Suprapubic skin (tissue), 4 donors: ENCODE data around the gene NUDT9. TPM values are rescaled to one million over a fixed set of nuclear protein-coding genes. Genes with fewer than 3 reads are reported as not detected.
A peak's percentile ranks its signal among the peaks of the same experiment; 100 is the strongest.

Experiments used
- DNase-seq, 2 donors: peaks; one replicate each; pipeline ENCODE4 v3.0.0-alpha.2; 2019; ENCODE audit warnings: low spot score in 2 of 2
- H3K27ac ChIP-seq: fragments of 200-600 bp; sonication (generic); one replicate; pipeline ENCODE4 v1.5.1; 2019
- H3K27me3 ChIP-seq: fragments of 200-600 bp; sonication (generic); one replicate; pipeline ENCODE4 v1.5.1; 2019
- H3K36me3 ChIP-seq: fragments of 200-600 bp; sonication (generic); one replicate; pipeline ENCODE4 v1.5.1; 2019
- H3K4me1 ChIP-seq: fragments of 200-600 bp; sonication (generic); one replicate; pipeline ENCODE4 v1.5.1; 2019
- H3K4me3 ChIP-seq: fragments of 200-600 bp; sonication (generic); one replicate; pipeline ENCODE4 v1.5.1; 2019; ENCODE audit warnings: mild to moderate bottlenecking
- H3K9me3 ChIP-seq: fragments of 200-600 bp; sonication (generic); one replicate; pipeline ENCODE4 v1.5.1; 2019
- CTCF ChIP-seq, 2 donors: fragments of 200-600 bp in 1 of 2; fragments of 450-650 bp in 1 of 2; sonication (generic) in 1 of 2; IDR thresholded peaks; one replicate each; pipeline ENCODE4 v1.5.1; 2016 to 2019; ENCODE audit warnings: antibody characterized with exemption in 2 of 2, mild to moderate bottlenecking in 1 of 2, moderate library complexity in 1 of 2
- EP300 ChIP-seq: sonication (generic); formaldehyde crosslinking; IDR thresholded peaks from one replicate; pipeline ENCODE4 v1.6.1; 2017; ENCODE audit warnings: antibody characterized with exemption
- POLR2A ChIP-seq, 2 donors: fragments of 450-650 bp; IDR thresholded peaks; one replicate each; pipeline ENCODE4 v1.6.1; 2017; ENCODE audit warnings: antibody characterized with exemption in 2 of 2, mild to moderate bottlenecking in 2 of 2, moderate library complexity in 2 of 2
- POLR2AphosphoS5 ChIP-seq, 3 donors: sonication (generic); formaldehyde crosslinking; IDR thresholded peaks; one replicate each; pipeline ENCODE4 v1.6.1; 2017; ENCODE audit warnings: antibody characterized with exemption in 3 of 3
- WGBS: methylation state at CpG from one replicate; pipeline ENCODE4 v1.1.5; 2018; 5-methylcytosine and 5-hydroxymethylcytosine counted together
- total RNA-seq, 4 donors: library from RNA; depleted of rRNA; stranded (reverse); fragments of >200 nt; gene quantifications; one replicate each; pipeline ENCODE4 v1.1.0, GENCODE V29; 2016

NUDT9 gene
- total RNA-seq, 4 donors from 2014 or later = 11.9 to 31.5 (median 15.6) TPM

- Histone ChIP-seq H3K4me1 (peaks cover 21% of the 10 kb centered on the region), H3K27me3 (no peaks in the 10 kb centered on the region), H3K4me3 (no peak overlapping the region), H3K9me3 (no peaks in the 10 kb centered on the region), H3K27ac (no peak overlapping the region), H3K36me3 (peaks cover 3% of the 10 kb centered on the region)
- TF ChIP-seq EP300 (no peak), POLR2AphosphoS5 (IDR thresholded peaks at IDR 0.05) (no peak), CTCF (IDR thresholded peaks at IDR 0.05) (no peak), POLR2A (IDR thresholded peaks at IDR 0.05) (no peak)
- WGBS = 84% methylated on average over 3 of the region's 3 CpGs
- no peak for DNase-seq
These were observed 83.5 kb downstream of the NUDT9 start for GRCh38 chr4:87505862-87506261.

- peaks cover 26% of the 10 kb centered on the region for H3K4me1 ChIP-seq
- peaks cover 5% of the 10 kb centered on the region for H3K36me3 ChIP-seq
- no peaks in the 10 kb centered on the region for H3K9me3 ChIP-seq
- no peaks in the 10 kb centered on the region for H3K27me3 ChIP-seq
- 57% methylated on average over 4 of the region's 4 CpGs for WGBS
- TF ChIP-seq POLR2A (IDR thresholded peaks at IDR 0.05) (no peak), POLR2AphosphoS5 (IDR thresholded peaks at IDR 0.05) (peak in 1 of 3 donors; percentile 7), CTCF (IDR thresholded peaks at IDR 0.05) (no peak), EP300 (peak; percentile 39)
- H3K4me3 ChIP-seq = no peak overlapping the region
- peak overlapping the region; percentile 56 for H3K27ac ChIP-seq
- DNase-seq = no peak
These were observed 84.8 kb downstream of the NUDT9 start for GRCh38 chr4:87506974-87507701.

Other genes with a start within 250 kb of the NUDT9 start
- 10 to 100 TPM in 1 of 4 donors, 1 to 10 TPM in 3; 6.1 to 10.1 (median 7.2) TPM for gene KLHL8, start 202.0 kb upstream of the NUDT9 start, total RNA-seq
- gene HSD17B13, start 99.7 kb upstream of the NUDT9 start, total RNA-seq = 100 to 1,000 TPM in 1 of 4 donors, 10 to 100 TPM in 1, 1 to 10 TPM in 1, under 1 TPM in 1; 0.49 to 143 (median 7.6) TPM
- gene HSD17B11, start 31.4 kb upstream of the NUDT9 start, total RNA-seq = 10 to 100 TPM; 11.3 to 34.4 (median 21.4) TPM
- 100 to 1,000 TPM in 2 of 4 donors, 10 to 100 TPM in 2; 62.3 to 124 (median 84.0) TPM for gene SPARCL1, start 106.8 kb downstream of the NUDT9 start, total RNA-seq
- gene DSPP, start 186.0 kb downstream of the NUDT9 start, total RNA-seq = not detected
- not detected for gene DMP1, start 227.7 kb downstream of the NUDT9 start, total RNA-seq